CD4-positive, alpha-beta T cell treated with Interleukin-6 at 100 ng/mL for 8 hours (primary cell): ENCODE data around the gene SLC22A23.

Source experiments
- DNase-seq: peaks from one replicate; pipeline ENCODE4 v3.0.0-alpha.2; 2020; ENCODE audit warnings: mixed read lengths, low spot score

SLC22A23 gene

GRCh38 chr6:3444276-3445088 lies 12.4 kb downstream of the SLC22A23 start:
- no peak for DNase-seq

GRCh38 chr6:3443221-3443515 lies 13.7 kb downstream of the SLC22A23 start:
- no peak for DNase-seq

- DNase-seq, result no peak
Observed at GRCh38 chr6:3442431-3443220, 14.2 kb downstream of the SLC22A23 start.

- DNase-seq, result no peak
Observed at GRCh38 chr6:3440911-3441310, 15.9 kb downstream of the SLC22A23 start.

- no peak for DNase-seq
Observed at GRCh38 chr6:3439961-3440360, 16.9 kb downstream of the SLC22A23 start.

GRCh38 chr6:3438190-3439167 lies 18.4 kb downstream of the SLC22A23 start:
- DNase-seq, result no peak

GRCh38 chr6:3433005-3433404 lies 23.8 kb downstream of the SLC22A23 start:
- no peak for DNase-seq

GRCh38 chr6:3432416-3432815 lies 24.4 kb downstream of the SLC22A23 start:
- no peak for DNase-seq

- DNase-seq, result no peak
Observed at GRCh38 chr6:3431994-3432393, 24.9 kb downstream of the SLC22A23 start.

- DNase-seq, result no peak
Observed at GRCh38 chr6:3429211-3429610, 27.6 kb downstream of the SLC22A23 start.

GRCh38 chr6:3428700-3429099 lies 28.1 kb downstream of the SLC22A23 start:
- DNase-seq, result no peak

GRCh38 chr6:3428247-3428646 lies 28.6 kb downstream of the SLC22A23 start:
- no peak for DNase-seq

GRCh38 chr6:3427687-3428085 lies 29.2 kb downstream of the SLC22A23 start:
- no peak for DNase-seq

- DNase-seq, result no peak
Observed at GRCh38 chr6:3426927-3427686, 29.7 kb downstream of the SLC22A23 start.

- no peak for DNase-seq
Observed at GRCh38 chr6:3426091-3426926, 30.5 kb downstream of the SLC22A23 start.

GRCh38 chr6:3425574-3425973 lies 31.3 kb downstream of the SLC22A23 start:
- no peak for DNase-seq

- DNase-seq, result no peak
Observed at GRCh38 chr6:3424185-3424927, 32.5 kb downstream of the SLC22A23 start.

GRCh38 chr6:3423439-3424184 lies 33.2 kb downstream of the SLC22A23 start:
- DNase-seq, result no peak

- DNase-seq, result no peak
Observed at GRCh38 chr6:3422435-3423070, 34.3 kb downstream of the SLC22A23 start.
